Lower leg skin (tissue), 3 donors: ENCODE data around the gene TYW1B.

Experiments used
- POLR2A ChIP-seq, 2 donors: fragments of 450-650 bp; IDR thresholded peaks; one replicate each; pipeline ENCODE4 v1.6.1; 2016 to 2017; ENCODE audit warnings: antibody characterized with exemption in 2 of 2, mild to moderate bottlenecking in 1 of 2, moderate library complexity in 1 of 2
- TF ChIP-seq, protein P1 (sequence below), 3 donors: fragments of 450-650 bp; IDR thresholded peaks; one replicate each; pipeline ENCODE4 v1.5.1; 2016; ENCODE audit warnings: antibody characterized with exemption in 3 of 3, mild to moderate bottlenecking in 3 of 3, moderate library complexity in 2 of 3

DNA sequence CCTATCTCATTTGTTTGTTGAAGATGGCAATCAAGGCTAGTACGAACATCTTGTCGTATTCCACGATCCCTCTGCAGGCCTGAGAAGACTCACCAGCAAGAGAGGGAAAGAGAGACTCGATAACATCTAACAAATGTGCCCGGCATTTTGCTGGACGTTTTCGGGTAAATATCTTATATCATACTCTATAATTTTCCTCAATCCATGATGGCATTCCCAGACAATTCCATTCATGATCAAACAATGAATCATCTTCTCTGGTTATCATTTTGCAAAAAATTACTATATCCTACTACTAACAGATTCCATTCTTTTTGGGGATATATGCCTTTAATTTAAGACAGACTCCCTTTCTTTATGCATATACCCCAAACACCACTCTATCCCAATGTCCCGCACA is 118.1 kb downstream of the TYW1B start:
- TF ChIP-seq, protein P1, sequence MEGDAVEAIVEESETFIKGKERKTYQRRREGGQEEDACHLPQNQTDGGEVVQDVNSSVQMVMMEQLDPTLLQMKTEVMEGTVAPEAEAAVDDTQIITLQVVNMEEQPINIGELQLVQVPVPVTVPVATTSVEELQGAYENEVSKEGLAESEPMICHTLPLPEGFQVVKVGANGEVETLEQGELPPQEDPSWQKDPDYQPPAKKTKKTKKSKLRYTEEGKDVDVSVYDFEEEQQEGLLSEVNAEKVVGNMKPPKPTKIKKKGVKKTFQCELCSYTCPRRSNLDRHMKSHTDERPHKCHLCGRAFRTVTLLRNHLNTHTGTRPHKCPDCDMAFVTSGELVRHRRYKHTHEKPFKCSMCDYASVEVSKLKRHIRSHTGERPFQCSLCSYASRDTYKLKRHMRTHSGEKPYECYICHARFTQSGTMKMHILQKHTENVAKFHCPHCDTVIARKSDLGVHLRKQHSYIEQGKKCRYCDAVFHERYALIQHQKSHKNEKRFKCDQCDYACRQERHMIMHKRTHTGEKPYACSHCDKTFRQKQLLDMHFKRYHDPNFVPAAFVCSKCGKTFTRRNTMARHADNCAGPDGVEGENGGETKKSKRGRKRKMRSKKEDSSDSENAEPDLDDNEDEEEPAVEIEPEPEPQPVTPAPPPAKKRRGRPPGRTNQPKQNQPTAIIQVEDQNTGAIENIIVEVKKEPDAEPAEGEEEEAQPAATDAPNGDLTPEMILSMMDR (IDR thresholded peaks at IDR 0.05), result no peak
- TF ChIP-seq POLR2A (IDR thresholded peaks at IDR 0.05), result no peak
